T follicular helper cell (primary cell): ENCODE results near the gene MAPK9.
A peak's percentile ranks its signal among the peaks of the same experiment; 100 is the strongest.
"Not testable (repeated sequence)": the region's sequence is repeated elsewhere in the genome, so short reads cannot be mapped to it uniquely, and the experiment has no call there.

Experiments
- DNase-seq: peaks from one replicate; pipeline ENCODE4 v3.0.0-alpha.2; 2020; ENCODE audit warnings: low read depth

MAPK9 gene

GRCh38 chr5:180235077-180235476 lies 56.8 kb downstream of the MAPK9 start:
- no peak for DNase-seq

GRCh38 chr5:180234271-180234670 lies 57.6 kb downstream of the MAPK9 start:
- DNase-seq = no peak

GRCh38 chr5:180233729-180234128 lies 58.2 kb downstream of the MAPK9 start:
- no peak for DNase-seq

- no peak for DNase-seq
Measured at GRCh38 chr5:180230017-180230416, 61.9 kb downstream of the MAPK9 start.

- no peak for DNase-seq
Measured at GRCh38 chr5:180222056-180222455, 69.8 kb downstream of the MAPK9 start.

- no peak for DNase-seq
Measured at GRCh38 chr5:180217797-180218196, 74.1 kb downstream of the MAPK9 start.

GRCh38 chr5:180216646-180217171 lies 75.2 kb downstream of the MAPK9 start:
- no peak for DNase-seq

GRCh38 chr5:180215783-180216630 lies 75.9 kb downstream of the MAPK9 start:
- no peak for DNase-seq

- DNase-seq = no peak
Measured at GRCh38 chr5:180214870-180215770, 76.8 kb downstream of the MAPK9 start.

- DNase-seq = no peak
Measured at GRCh38 chr5:180213657-180214207, 78.2 kb downstream of the MAPK9 start.

GRCh38 chr5:180213256-180213600 lies 78.7 kb downstream of the MAPK9 start:
- DNase-seq = no peak

GRCh38 chr5:180212363-180213255 lies 79.3 kb downstream of the MAPK9 start:
- no peak for DNase-seq

- no peak for DNase-seq
Measured at GRCh38 chr5:180211761-180212035, 80.2 kb downstream of the MAPK9 start.

- DNase-seq = no peak
Measured at GRCh38 chr5:180210961-180211760, 80.7 kb downstream of the MAPK9 start.

- DNase-seq = not testable (repeated sequence)
Measured at GRCh38 chr5:180210077-180210476, 81.8 kb downstream of the MAPK9 start.

GRCh38 chr5:180209137-180209581 lies 82.7 kb downstream of the MAPK9 start, which contains the start of gene RASGEF1C:
Gene RASGEF1C, minus strand, starts transcription at chr5:180209211. Its CDS starts 71,159 bp downstream, at chr5:180138052.
- DNase-seq = peak; percentile 43

GRCh38 chr5:180208435-180209081 lies 83.3 kb downstream of the MAPK9 start:
- no peak for DNase-seq

GRCh38 chr5:180208038-180208434 lies 83.8 kb downstream of the MAPK9 start:
- no peak for DNase-seq

GRCh38 chr5:180207593-180207992 lies 84.3 kb downstream of the MAPK9 start:
- DNase-seq = no peak

GRCh38 chr5:180206993-180207392 lies 84.9 kb downstream of the MAPK9 start:
- no peak for DNase-seq
